GM19328 (cell line): ENCODE measurements around the gene ABCA10.
A peak's percentile ranks its signal among the peaks of the same experiment; 100 is the strongest.
"Not testable (repeated sequence)": the region's sequence is repeated elsewhere in the genome, so short reads cannot be mapped to it uniquely, and the experiment has no call there.

ENCODE experiments used
- ATAC-seq: cut with Tn5 transposase; IDR thresholded peaks from one replicate; pipeline ENCODE4 v1.9.1; 2021; ENCODE audit warnings: mild to moderate bottlenecking, moderate library complexity; ENCODE audit not compliant: unreplicated experiment

Gene ABCA10

DNA sequence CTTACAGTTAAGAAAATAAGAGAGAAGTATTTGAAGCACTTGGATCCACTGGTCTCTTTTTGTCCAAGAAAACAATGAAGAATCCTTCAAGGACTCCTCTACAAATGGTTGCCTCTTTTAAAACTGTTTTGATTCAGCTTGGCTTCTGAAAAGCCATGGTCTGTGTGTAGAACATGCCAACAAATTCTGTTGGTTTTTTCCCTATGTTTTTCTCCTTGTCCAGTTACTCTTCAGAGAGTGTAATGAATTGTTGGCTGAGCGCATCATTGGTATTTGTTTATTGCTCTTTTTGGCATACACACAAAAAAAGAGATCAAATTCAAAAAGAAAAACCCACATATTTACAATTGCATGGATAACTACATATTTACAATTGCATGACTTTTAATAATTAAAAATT is at the start of gene ABCA10:
ABCA10 (minus strand) TSS at position 249 of the 400 bp plus-strand sequence. CDS start 3,466 bp downstream, outside the sequence.
- no peak for ATAC-seq

GRCh38 chr17:69276279-69276678 is 47.7 kb upstream of the ABCA10 start:
- not testable (repeated sequence) for ATAC-seq

DNA sequence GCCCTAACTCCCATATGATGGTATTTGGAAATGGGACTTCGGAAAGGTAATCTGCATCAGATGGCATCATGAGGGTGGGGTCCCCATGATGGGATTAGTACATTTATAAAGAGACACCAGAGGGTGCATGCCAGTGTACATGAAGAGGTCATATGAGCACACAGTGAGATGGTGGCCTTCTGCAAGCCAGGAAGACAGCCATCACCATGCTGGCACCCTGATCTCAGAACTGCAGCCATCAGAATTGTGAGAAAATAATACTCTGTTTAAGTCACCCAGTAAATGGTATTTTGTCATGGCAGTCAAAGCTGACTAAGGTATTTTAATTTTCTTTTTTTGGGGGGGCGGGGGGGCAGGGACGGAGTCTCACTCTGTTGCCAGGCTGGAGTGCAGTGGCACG is 47.1 kb upstream of the ABCA10 start:
- ATAC-seq: no peak

DNA sequence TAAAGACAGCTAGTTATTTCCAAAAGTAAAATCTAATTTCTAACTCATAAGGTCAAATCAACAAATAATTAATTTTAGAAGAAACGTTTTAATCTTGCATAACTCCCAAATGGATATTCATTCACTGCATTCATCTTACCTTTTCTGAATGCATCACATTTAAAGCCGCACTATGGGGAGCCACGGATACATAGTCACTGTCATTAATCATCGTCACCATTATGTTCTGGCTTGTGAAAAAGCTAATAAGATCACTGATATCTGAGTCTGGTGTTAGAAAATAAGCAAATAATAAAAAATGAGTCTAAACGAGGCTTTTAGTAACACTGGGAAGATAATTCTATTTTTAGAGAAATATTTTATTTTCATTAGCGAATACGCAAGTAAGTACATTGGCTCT is 42.4 kb upstream of the ABCA10 start:
- ATAC-seq: no peak

DNA sequence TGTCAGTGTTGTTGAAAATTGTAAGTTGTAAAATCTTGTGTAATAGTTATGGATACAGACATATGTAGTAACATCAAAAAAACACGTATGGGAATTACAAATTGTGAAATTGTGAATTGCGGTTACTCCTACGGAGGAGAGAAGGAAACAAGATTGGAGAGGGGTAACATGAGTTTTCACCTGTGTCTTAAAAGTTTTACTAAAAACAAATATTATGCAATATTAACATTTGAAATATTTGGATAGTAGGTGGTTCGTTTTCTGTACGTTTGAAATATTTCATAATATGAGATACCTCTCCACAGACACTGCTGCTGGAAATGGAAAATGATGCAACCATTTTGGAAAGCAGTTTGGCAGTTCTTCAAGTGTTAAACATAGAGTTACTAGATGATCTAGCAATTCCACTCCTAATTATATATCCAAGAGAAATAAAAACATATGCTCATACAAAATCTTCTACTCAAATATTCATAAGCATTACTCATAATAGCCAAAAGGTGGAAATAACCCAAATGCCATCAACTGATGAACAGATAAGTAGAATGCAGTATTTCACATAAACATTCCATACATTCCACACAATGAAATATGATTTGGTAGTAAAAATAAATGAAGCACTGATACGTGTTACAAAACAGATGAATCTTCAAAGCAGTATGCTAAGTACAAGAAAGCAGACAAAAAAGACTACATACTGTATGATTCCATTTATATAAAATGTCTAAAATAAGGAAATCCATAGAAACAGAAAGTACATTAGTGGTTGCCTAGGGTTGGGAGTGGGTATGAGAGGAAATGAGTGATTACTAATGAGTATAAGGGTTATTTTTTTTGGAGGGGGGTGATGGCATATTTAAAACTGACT is 40.7 kb upstream of the ABCA10 start:
- ATAC-seq: no peak

DNA sequence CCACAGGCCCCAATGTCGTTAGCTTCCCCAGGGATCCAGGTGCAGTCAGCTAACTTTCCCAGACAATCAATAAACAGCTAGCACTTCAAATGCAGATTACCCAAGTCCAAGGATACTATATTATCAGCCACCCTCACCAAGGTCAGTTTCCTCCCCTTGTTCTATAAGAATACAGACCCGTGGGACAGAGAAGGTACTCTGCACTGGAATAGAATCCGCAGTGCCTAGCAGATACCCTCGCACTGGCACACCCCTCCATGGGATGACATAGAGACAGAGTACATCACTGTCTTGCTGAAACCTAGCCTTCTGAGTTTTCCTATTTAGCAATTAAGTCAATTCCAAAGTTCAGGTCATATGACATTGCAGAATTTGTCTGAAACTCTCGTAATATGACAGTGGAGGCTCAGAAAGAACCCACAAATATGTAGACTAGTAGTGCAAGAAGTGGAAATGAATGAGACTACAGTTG is 40.0 kb upstream of the ABCA10 start:
- ATAC-seq: no peak

DNA sequence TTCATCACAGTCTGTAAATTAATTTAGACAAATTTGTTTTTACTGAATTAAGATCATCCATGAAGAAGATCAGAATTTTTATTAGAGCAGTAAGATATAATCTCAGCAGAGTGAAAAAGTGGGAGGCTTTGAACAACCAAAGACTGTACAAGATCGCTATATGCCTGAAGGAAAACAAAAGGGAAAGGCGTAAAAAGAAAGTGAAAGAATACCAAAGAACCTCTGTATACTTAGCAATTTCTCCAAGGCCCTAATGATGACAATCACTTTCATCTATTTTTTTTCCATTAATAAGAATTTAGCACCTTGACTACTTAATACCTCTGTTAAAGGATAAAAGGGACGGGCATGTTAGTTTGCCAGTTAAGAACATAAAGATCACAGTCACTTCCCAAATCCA is 38.6 kb upstream of the ABCA10 start:
- ATAC-seq: no peak

DNA sequence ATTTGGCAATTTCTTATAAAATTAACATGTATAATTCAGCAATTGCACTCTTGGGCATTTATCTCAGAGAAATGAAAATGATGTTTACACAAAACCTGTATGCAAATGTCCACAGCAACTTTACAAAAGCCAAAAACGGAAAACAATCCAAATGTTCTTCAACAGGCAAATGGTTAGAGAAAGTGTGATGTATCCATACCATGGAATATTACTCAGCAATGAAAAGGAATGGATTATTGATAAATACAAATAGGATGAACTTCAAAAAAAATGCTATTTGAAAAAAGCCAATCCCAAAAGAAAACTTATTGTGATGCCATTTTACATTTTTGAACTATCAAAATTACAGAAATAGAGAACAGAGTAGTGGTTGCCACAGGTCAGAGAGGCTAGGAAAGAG is 37.2 kb upstream of the ABCA10 start:
- ATAC-seq: no peak

- no peak for ATAC-seq
These were observed 25.6 kb upstream of the ABCA10 start for GRCh38 chr17:69254187-69254586.

DNA sequence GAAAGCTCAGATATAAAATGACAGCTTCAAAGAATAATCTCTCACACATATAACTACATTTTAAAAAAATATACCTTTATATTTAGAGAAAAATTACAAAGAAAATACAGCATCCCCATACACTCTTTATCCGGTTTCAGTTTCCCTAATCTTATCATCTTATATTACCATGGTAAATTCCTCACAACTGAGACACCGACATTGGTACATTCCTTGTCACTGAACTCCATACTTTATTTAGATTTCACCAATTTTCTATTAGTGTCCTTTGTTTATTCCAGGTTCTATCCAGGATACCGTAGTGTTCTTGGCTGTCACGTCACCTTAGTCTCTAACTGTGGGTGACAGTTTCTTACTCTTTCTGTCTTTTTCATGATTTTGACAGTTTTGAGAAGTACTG is 22.0 kb upstream of the ABCA10 start:
- ATAC-seq: no peak

GRCh38 chr17:69246726-69247375 is 18.2 kb upstream of the ABCA10 start:
- ATAC-seq: no peak

DNA sequence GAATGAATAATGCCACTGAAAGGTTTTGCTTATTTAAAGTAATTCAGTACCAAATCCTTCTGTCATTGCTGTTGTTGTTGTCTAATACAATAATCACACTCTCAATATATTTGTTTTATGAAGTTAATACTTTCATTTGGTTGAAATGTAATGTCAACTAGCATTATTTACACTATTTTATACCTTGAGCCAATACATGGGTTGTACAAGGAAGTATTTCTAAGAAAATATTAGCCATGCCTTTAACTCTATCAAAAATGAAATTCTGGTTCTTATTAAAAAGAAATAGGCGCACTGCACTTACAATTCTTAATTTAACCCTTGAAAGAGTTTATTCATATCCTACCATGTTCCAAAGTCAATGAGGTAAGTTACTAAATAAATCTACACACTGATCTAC is 17.6 kb upstream of the ABCA10 start:
- ATAC-seq: no peak

GRCh38 chr17:69245617-69246016 is 17.0 kb upstream of the ABCA10 start:
- ATAC-seq: no peak

DNA sequence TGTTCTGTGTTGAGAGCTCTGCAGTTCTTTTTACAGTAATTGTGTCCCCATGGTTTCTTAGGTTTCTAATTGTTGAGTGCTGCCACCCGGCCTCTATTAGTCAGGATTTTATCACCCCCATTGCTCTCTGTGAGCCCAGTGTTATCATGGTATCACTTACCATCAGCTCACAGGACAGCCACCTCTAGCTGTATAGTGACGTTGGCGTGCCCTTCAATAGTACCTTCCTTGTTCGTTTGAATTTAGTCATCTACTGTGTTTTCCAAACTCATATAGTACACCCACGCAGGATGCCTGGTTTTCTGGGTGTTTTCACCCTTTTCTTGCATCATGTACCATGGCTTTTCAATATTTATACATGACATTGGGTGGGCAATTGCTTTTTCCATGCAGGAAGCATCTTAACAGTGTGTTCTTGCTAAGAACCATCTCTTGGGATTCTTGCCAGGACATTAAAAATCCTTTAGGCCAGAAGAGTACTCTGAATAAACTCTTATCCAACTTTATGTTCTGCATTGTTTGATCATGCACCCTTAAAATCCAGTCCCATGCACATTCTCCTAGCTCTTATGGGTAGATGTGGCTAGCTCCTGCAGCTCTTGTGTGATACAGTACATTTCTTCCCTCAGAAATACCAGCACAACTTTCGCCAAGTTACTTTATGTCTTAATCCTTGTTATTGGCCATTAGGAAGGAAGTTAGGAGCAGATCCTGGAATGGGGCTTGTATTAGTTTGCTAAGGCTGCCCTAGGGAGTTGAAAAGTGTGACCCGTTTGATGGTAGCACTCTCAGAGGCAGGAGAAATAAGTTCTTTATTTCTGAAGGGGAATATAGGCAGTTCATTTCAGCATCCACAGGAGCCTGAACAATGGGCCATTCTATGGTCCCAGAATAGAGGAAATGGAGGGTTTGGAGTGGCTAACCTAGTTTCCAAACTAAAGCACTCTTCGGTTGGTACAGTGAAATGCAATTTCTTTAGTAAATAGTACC is 11.3 kb upstream of the ABCA10 start:
- no peak for ATAC-seq

DNA sequence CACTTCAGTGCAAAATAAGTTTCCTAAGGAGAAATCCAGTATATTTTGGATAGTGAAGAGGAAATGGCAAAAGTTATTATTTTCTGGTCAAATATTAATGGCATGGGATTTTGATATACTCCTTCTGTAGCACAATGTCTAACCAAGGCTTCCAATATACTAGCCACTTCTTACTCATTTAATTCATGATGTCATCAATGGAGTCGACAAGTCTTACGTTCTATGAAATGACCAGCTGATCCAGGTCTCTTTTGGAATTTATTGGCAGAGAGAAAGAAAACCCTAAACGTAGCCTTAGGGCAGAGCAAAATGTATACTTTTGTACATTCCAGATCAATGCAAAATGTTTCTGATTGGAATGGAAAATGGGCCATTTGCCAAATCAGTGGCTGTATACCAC is 8.3 kb upstream of the ABCA10 start:
- ATAC-seq: no peak

DNA sequence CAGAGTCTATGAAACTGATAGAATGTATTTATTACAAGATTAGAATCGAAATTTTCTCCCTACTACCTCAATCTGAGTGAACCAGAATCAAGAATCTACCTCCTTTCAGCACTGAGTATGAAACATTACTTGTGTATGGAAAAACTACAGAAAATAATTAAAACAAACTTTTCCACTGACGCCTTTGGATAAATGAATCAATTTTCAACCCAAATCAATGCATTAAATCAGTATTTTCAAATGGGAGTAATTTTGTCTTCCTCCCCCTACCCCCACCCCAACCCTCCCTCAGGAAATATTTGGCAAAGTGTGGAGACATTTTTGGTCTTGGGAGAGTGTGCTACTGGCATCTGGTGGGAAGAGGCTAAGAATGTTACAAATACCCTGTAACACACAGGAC is 7.8 kb upstream of the ABCA10 start:
- no peak for ATAC-seq

DNA sequence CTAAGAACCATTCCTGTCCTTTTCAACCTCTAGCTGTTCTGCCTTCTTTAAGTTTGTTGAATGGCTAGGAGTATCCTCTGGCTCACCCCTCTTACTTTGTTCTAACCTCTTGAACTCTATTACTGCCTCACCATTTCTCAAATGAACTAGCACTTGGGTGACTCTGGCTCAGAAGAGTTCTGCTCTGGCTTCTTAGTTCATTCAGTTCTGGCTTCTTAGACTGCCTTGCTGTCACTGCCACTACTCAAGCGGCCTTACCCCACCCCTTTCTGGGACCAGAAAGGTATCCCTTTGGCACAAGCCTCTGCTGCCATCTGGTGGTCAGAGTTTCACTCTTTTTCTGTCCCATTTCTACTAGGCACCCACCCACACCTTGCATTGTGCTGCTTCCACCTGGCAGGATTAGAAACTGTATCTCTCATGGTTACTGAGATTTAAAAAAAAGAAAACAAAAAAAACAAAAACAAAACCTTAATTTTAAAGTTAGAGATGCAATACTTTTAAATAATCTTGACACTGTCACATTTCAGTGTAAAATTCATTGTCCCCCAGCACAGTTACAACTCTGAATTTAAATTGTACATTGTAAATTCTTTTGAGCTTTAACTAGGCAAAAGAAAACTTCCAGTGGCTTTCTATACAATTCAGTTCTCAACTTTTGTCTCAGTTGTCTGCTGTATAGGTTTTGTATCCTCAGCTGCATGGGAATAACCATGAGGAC is 6.9 kb upstream of the ABCA10 start:
- ATAC-seq: peak; percentile 98

DNA sequence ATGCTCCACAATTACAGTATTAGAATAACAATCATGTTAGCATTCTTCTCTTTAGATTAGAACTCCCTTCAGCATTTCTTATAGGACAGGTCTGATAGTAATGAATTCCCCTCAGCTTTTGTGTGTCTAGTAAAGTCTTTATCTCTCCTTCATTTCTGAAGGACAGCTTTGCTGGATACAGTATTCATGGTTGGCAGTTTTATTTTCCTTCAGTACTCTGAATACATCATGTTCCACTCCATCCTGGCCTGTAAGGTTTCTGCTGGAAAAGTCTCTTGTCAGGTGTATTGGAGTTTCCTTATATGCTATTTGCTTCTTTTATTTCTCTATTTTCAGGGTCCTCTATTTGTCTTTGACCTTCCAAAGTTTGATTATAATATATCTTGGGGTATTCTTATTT is 4.0 kb upstream of the ABCA10 start:
- no peak for ATAC-seq

- no peak for ATAC-seq
These were observed 2.9 kb upstream of the ABCA10 start for GRCh38 chr17:69231521-69231920.

DNA sequence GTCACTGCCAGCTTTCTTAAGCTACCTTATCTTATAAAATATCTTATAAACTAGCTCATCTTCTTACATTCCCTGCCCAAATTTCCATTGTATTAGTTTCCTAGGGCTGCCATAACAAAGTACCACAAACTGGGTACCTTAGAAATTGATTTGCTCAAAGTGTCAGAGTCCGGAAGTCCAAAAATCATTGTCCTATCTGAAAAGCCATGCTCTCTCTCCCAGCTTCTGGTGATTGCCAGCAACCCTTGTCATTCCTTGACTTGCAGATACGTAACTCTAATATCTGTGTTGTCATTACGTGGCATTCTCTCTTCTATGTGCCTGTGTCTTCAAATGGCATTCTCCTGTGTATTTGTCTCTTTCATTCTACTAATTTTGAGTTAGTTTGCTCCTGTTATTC is 2.3 kb upstream of the ABCA10 start:
- no peak for ATAC-seq
